Thyroid gland (tissue), 4 donors: ENCODE measurements around the gene CYP19A1.

Experiments used
- POLR2A ChIP-seq, 2 donors: fragments of 450-650 bp; IDR thresholded peaks; one replicate each; pipeline ENCODE4 v1.6.1; 2017; ENCODE audit warnings: antibody characterized with exemption in 2 of 2, mild to moderate bottlenecking in 2 of 2, moderate library complexity in 1 of 2
- TF ChIP-seq, protein P1 (sequence below), 6 experiments: fragments of 200-600 bp in 3 of 6; fragments of 450-650 bp in 3 of 6; sonication (generic) in 3 of 6; IDR thresholded peaks; one replicate each; pipeline ENCODE4 v1.5.1; 2016 to 2019; ENCODE audit warnings: antibody characterized with exemption in 6 of 6, mild to moderate bottlenecking in 2 of 6, inconsistent platforms in 1 of 6, moderate library complexity in 1 of 6

DNA sequence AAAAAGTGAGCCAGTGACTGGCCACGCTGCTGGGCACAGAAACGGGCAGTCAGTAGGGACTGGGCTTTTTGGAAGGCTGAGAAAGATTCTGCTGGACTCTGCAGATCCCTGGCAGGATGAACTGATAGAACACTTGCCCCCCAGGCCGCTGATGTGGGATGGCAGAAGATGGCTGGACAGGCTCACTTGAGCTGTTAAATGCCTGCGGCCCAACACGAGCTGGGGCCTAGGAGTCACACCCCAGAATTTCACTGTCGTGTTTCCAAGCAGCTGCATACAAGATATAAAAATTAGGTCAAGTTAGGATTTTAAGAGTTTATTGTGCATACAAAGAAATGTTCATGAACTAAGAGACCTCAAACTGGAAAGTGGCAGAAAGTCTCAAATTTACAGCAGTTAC is 29.9 kb upstream of the CYP19A1 start:
- no peak for TF ChIP-seq POLR2A (IDR thresholded peaks at IDR 0.05)
- TF ChIP-seq, protein P1, sequence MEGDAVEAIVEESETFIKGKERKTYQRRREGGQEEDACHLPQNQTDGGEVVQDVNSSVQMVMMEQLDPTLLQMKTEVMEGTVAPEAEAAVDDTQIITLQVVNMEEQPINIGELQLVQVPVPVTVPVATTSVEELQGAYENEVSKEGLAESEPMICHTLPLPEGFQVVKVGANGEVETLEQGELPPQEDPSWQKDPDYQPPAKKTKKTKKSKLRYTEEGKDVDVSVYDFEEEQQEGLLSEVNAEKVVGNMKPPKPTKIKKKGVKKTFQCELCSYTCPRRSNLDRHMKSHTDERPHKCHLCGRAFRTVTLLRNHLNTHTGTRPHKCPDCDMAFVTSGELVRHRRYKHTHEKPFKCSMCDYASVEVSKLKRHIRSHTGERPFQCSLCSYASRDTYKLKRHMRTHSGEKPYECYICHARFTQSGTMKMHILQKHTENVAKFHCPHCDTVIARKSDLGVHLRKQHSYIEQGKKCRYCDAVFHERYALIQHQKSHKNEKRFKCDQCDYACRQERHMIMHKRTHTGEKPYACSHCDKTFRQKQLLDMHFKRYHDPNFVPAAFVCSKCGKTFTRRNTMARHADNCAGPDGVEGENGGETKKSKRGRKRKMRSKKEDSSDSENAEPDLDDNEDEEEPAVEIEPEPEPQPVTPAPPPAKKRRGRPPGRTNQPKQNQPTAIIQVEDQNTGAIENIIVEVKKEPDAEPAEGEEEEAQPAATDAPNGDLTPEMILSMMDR (IDR thresholded peaks at IDR 0.05): no peak
